ENCODE measurements around the gene CAMK1.
A peak's percentile ranks its signal among the peaks of the same experiment; 100 is the strongest.
"Not testable (repeated sequence)": the region's sequence is repeated elsewhere in the genome, so short reads cannot be mapped to it uniquely, and the experiment has no call there.

Gene CAMK1

GRCh38 chr3:9792405-9793160 lies 22.8 kb upstream of the CAMK1 start, which contains the start of the genes ARPC4 and TADA3:
TSS of gene ARPC4 (plus strand) at chr3:9793082. CDS start at chr3:9793122, 40 bp downstream.
TSS of gene TADA3 (minus strand) at chr3:9792473. CDS start at chr3:9791466, 1,007 bp downstream.
- peak; percentile 96 for DNase-seq

- no peak for DNase-seq
Observed at GRCh38 chr3:9791790-9792404, 22.1 kb upstream of the CAMK1 start.

DNA sequence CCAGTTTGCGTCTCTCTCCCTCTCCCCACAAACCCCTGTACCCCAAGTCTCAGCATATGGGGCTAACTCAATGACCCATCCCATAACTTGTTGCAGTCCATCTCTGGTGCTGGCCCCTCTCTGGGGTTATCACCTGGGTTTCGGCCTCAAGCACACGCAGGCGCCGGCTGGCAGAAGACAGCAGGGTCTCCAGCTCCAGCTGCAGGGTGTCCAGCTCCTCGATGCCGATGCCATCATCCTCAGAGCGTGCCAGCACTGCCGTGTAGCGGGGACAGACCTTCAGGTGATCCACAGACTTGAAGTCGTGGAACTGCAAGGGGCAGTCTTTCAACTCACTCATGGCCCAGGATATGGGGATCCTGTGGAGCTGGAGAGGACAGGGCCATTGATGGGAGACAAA lies 21.4 kb upstream of the CAMK1 start:
- DNase-seq = no peak

GRCh38 chr3:9787714-9788113 lies 18.0 kb upstream of the CAMK1 start:
- DNase-seq = no peak

DNA sequence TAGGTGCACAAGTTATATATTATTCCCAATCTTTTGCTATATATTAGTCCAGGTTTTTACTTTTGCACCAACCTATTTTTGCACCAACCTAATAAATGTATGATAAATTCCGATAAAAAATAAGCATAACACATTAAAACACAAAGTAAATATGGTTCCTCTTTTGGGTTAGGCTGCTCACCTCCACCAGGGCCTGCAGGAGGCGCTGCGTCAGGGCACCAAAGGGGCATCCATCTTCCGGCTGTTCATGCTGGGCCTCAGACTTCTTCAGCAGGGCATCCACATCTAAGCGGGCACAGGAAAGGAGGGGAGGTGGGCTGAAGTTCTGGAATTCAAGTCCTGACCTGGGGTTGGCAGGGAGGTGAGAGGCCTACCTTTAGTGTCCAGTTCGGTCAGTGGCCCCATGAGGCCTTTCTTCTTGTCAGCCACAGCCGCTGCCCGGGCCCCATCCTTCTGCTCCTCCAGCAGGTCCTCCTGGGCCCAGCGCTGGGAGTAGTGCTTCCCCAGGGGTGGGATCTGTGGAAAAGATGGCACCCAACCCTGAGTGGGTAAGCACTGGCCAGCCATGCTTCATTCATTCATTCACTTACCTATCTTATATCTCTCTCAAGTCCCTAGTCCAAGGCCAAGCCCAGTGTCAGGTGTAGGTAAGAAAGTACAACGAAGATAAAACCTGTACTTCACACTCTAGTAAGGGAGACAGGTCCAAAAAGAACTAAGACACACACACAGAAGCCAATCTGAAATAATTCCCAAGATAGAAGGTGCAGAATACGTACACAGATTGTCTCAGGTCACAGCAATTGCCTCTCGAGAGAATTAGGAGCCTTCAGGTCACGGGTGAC lies 17.3 kb upstream of the CAMK1 start:
- no peak for DNase-seq

- DNase-seq = no peak
Observed at GRCh38 chr3:9786209-9786739, 16.5 kb upstream of the CAMK1 start.

DNA sequence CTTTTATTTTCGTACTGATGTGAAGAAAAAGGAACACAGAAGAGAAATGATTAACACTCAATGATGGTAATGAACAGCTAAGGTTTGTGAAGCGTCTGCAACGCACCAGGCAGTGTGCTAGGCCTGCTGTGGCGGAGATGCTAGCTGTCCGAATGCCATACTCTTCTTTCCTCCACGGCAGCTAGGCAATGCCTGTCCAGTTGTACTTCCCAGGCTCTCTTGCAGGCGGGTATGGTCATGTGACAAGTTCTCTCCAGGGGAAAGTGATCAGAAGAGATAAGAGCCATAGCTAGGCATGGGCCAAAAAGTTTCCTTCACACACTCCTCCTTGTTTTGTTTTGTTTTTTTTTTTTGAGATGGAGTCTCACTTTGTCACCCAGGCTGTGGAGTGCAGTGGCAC lies 15.9 kb upstream of the CAMK1 start:
- no peak for DNase-seq

DNA sequence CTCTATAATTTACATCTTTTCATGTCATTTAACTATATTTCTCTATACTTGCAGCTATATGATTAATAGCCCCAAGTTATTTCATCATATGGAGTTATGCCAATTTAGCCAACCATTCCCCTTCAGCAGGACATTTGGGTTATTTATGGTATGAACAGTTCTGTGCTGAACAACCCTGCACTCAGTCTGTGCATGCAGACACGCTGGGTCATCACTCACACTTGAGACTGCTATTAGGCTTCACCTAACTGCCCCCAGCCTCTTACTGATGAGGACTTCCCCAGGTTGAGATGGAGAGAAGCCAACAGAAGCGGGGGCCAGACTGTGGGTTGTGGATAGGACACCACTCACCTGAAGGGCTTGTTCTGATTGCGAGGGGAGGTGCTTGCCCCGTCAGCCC lies 15.2 kb upstream of the CAMK1 start:
- no peak for DNase-seq

DNA sequence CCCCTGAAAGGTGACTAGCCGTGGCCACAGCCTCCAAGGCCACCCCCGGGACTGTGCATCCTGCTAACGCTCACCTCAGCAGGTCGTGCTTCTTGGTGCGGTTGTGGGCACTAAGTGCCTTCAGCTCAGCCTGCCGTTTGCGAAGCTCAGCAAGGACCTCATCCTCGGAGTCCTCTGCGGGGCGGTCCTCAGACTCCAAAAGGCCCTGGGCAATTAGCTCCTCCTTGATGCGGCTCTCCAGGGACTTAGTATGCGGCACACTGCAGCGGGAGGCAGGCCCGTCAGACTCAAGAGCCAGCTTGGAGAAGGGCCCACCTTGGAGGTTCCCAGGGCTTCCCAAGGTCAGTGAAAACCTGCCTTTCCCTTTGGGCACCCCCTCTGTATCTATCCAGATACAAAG lies 14.2 kb upstream of the CAMK1 start:
- DNase-seq = no peak

GRCh38 chr3:9782770-9783169 lies 13.0 kb upstream of the CAMK1 start:
- no peak for DNase-seq

DNA sequence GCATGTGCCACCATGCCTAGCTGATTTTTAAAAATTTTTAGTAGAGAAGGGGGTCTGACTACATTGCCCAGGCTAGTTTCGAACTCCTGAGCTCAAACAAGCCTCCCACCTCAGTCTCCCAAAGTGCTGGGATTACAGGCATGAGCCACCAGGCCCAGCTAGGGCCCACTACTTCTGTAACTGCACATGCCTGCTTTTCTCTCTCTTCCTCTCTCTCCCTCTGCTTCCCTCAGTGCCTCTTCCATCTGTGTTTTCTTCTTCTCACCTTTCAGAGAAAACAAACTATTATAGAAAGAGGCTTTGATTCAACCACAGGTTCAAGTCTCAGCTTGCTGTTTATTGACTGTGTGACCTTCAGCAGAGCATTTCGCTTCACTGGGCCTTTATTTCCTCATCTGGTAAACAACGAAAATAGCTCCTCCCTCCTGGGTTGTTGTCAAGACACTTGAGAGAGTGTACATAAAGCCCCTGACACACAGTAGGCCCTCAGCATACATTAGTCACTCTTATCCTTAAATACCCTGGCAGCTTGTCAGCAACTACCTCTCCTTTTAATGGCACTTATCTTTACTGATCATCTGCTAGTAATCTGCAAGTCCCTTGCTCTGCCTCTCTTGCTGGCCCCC lies 12.3 kb upstream of the CAMK1 start:
- DNase-seq = no peak

GRCh38 chr3:9781551-9781950 lies 11.8 kb upstream of the CAMK1 start:
- no peak for DNase-seq

DNA sequence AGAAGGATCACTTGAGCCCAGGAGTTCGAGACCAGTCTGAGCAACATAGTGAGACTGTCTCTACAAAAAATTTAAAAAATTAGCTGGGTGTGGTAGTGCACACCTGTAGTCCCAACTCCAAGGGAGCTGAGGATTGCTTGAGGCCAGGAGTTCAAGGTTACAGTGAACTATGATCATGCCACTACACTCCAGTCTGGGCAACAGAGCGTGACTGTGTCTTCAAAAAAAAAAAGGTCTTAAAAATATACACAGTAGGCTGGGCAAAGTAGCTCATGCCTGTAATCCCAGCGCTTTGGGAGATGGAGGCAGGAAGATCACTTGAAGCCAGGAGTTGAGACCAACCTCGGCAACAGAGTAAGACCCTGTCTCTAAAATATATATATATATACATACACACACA lies 11.2 kb upstream of the CAMK1 start:
- DNase-seq = no peak

DNA sequence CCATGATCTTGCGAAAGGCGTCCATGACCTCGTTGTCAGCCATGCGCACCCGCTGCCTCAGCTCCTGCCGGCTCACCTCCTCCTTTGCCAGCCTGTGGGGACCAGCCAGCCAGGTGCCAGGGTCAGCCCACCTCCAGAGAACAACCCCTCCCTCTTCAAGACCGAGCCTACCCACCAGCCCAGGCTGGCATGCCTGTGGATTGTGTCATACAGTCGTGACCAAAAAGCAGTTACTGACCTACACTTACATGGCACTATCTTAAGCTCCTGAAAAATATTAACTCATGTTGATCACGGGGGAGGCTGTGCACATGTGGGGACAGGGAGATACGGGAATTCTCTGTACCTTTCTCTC lies 10.7 kb upstream of the CAMK1 start:
- no peak for DNase-seq

GRCh38 chr3:9779721-9780457 lies 10.1 kb upstream of the CAMK1 start:
- DNase-seq = no peak

- DNase-seq = no peak
Observed at GRCh38 chr3:9779075-9779593, 9.4 kb upstream of the CAMK1 start.

GRCh38 chr3:9778143-9779074 lies 8.7 kb upstream of the CAMK1 start:
- DNase-seq = no peak

GRCh38 chr3:9777694-9778021 lies 7.9 kb upstream of the CAMK1 start:
- DNase-seq = no peak

DNA sequence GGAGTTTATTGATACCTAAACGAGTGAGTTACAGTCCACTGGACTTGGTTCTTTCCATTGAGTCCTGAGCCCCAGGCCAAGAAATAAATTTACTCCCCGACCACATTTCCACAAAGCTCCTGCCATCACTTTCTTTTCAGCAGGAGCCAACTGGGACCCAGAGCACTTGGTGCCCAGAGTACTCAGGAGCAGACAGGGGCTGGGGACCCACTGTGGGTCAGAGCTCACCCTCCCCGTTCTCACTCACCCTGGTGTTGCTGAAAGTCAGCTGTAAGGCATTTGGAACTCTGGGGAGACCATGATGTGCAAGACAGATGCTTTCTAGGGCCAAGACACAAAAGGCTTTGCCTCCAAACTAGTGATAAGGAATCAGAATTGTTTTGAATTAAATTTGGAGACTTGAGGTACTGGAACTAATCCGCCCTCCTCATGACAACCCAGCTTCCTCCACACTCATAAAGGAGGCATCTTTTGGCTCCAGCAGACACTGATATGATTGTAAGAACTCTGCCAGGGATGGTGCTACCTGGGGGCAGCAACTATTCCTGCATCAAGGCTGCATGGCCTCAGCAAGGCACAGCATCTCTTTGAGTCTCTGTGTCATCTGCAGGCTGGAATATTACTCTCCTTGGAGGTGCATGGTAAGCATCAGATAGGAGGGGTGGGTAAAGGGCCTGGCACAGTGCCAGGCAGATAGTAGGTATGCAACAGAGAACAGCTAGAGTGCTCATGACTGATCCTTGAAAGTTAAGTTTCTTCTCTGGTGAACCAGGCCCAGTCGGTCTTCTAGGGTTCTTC lies 7.3 kb upstream of the CAMK1 start:
- no peak for DNase-seq

DNA sequence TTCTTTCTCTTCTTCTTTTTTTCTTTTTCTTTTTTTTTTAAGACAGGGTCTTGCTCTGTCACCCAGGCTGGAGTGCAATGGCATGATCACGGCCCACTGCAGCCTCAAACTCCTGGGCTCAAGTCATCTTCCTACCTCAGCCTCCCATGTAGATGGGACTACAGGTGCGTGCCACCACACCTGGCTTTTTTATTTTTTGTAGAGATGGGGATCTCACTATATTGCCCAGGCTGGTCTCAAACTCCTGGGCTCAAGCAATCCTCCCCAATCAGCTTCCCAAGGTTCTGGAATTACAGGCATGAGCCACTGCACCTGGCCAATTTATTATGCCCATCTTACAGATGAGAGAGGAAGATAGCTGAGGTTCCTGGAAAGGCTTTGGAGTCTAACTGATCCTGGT lies 1.3 kb upstream of the CAMK1 start:
- not testable (repeated sequence) for DNase-seq
